GM10248 (cell line): ENCODE results near the gene TMC7.

ENCODE experiments used
- CTCF ChIA-PET: fragments of 300-600 bp; sonication (Branson Sonifier 250); formaldehyde crosslinking; extraction: SDS; loops from one replicate; lab custom pipeline; 2021; ENCODE audit warnings: antibody characterized with exemption; lab: Yijun Ruan, JAX
- POLR2A ChIA-PET: fragments of 350-650 bp; sonication (Branson Sonifier 250); formaldehyde crosslinking; extraction: SDS; loops from one replicate; lab custom pipeline; 2020; ENCODE audit warnings: antibody characterized with exemption; lab: Yijun Ruan, JAX
- DNase-seq: peaks from one replicate; pipeline ENCODE4 v3.0.0; 2012; ENCODE audit errors: extremely low spot score
- CTCF ChIP-seq: IDR thresholded peaks from 2 replicates; pipeline ENCODE4 v1.5.1; 2012; ENCODE audit warnings: mild to moderate bottlenecking, low read depth; ENCODE audit errors: extremely low read depth, missing control alignments, control extremely low read depth

TMC7 gene

GRCh38 chr16:18983565-18984434 lies at the start of gene TMC7:
TSS of gene TMC7 (plus strand) at chr16:18983934. CDS start at chr16:18984064, 130 bp downstream.
- peak; percentile 47 for DNase-seq
- CTCF ChIA-PET: interaction anchor here (2.7 kb wide), 1 partner anchor 14 kb away, joined by 9 read pairs; no protein-coding TSS in a partner anchor
- POLR2A ChIA-PET: no interaction called here
- peak; percentile 39 for TF ChIP-seq CTCF

- DNase-seq: no peak
- TF ChIP-seq CTCF: no peak
- POLR2A ChIA-PET: no interaction called here
- CTCF ChIA-PET: interaction anchor here (2.7 kb wide), 1 partner anchor 9 kb away, joined by 9 read pairs; no protein-coding TSS in a partner anchor
Measured at GRCh38 chr16:18936727-18937340, 46.9 kb upstream of the TMC7 start.

- CTCF ChIA-PET: interaction anchor here (2.7 kb wide), 1 partner anchor 9 kb away, joined by 9 read pairs; no protein-coding TSS in a partner anchor
- no peak for TF ChIP-seq CTCF
- DNase-seq: no peak
- POLR2A ChIA-PET: no interaction called here
Measured at GRCh38 chr16:18937390-18937789, 46.3 kb upstream of the TMC7 start.

GRCh38 chr16:18938986-18939385 lies 44.7 kb upstream of the TMC7 start:
- DNase-seq: no peak
- POLR2A ChIA-PET: no interaction called here
- TF ChIP-seq CTCF: no peak
- CTCF ChIA-PET: interaction anchor here (2.7 kb wide), 1 partner anchor 7 kb away, joined by 9 read pairs; no protein-coding TSS in a partner anchor

- DNase-seq: no peak
- no peak for TF ChIP-seq CTCF
- POLR2A ChIA-PET: no interaction called here
- CTCF ChIA-PET: interaction anchor here (1.0 kb wide), 1 partner anchor 145 kb away, joined by 3 read pairs; no protein-coding TSS in a partner anchor
Measured at GRCh38 chr16:18941471-18941870, 42.3 kb upstream of the TMC7 start.

GRCh38 chr16:18942061-18942460 lies 41.7 kb upstream of the TMC7 start:
- no peak for DNase-seq
- no peak for TF ChIP-seq CTCF
- ChIA-PET CTCF (interaction anchor here (1.4 kb wide), 1 partner anchor 11 kb away, joined by 4 read pairs; no protein-coding TSS in a partner anchor), POLR2A (no interaction called here)
